NCI-H526 treated with DMSO at 0.1 percent for 48 hours (cell line): Measurements from ENCODE around the gene GOLGA8H.
"Not testable (repeated sequence)": the region's sequence is repeated elsewhere in the genome, so short reads cannot be mapped to it uniquely, and the experiment has no call there.

Experiments
- DNase-seq: peaks from one replicate; lab custom pipeline; 2025; lab: John Stamatoyannopoulos, UW

Gene GOLGA8H

DNA sequence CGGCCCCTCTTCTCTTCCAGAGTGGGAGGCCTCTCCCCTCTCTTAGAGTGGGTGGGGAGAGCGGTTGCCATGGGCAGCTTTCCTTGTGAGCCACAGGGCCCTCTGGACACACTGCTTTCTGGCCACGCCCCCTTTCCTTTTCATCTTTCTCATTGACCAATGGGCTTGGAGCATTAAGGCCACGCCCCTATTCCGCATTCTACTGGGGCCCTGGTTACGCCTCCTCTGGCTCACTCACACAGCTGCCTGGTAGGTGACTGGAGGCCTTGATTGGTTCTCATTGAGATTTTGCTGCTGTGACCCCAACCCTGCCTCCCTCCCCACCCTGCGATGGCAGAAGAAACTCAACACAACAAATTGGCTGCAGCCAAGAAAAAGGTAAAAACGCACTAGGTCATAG, at the start of gene GOLGA8H:
Gene GOLGA8H, plus strand, starts transcription at position 233 of the 400 bp plus-strand sequence. Its CDS starts 98 bp downstream, at position 331.
- DNase-seq = not testable (repeated sequence)

GRCh38 chr15:30566949-30567348, 36.9 kb upstream of the GOLGA8H start:
- not testable (repeated sequence) for DNase-seq

- not testable (repeated sequence) for DNase-seq
Observed at GRCh38 chr15:30573012-30573491, 30.8 kb upstream of the GOLGA8H start.

GRCh38 chr15:30579394-30579970, 24.3 kb upstream of the GOLGA8H start:
- DNase-seq = not testable (repeated sequence)

DNA sequence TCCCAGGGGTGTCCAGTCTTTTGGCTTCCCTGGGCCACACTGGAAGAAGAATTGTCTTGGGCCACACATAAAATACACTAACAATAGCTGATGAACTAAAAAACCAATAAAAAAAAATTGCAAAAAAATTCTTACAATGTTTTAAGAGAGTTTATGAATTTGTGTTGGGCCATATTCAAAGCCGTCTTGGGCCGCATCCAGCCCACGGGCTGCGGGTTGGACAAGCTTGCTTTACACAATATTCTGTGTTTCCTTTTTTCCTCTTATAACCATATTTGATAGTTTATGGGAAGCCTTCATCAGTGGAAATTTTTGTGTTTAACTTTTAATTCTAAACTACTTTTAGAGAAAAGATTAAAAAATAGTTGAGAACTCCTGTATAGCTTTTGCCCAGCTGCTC, 23.1 kb upstream of the GOLGA8H start:
- DNase-seq = not testable (repeated sequence)

- DNase-seq = not testable (repeated sequence)
Observed at GRCh38 chr15:30598953-30599352, 4.9 kb upstream of the GOLGA8H start.

- not testable (repeated sequence) for DNase-seq
Observed at GRCh38 chr15:30612271-30612670, 8.4 kb downstream of the GOLGA8H start.

DNA sequence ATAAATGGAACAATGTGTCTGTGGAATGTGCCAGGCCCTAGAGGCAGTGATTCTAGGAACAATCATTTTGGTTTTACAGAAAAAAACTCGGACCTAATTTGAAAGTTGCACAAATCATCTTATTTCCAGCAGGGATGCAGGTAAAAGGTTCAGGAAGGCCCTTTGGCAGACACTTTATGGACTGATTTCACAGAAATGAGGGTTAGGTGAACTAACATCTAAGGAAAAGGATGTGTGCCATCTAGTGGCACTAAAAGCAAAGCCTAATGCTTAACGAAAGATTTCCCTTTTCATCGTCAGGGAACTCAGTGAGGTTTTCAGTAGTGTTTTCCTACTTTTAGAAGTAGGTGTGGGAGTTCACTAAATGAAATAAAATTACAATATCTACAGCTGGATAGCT, 17.5 kb downstream of the GOLGA8H start:
- not testable (repeated sequence) for DNase-seq

GRCh38 chr15:30625436-30626193, 21.8 kb downstream of the GOLGA8H start, which contains the start of gene ARHGAP11B:
ARHGAP11B (plus strand) TSS chr15:30626128.
- DNase-seq = not testable (repeated sequence)

DNA sequence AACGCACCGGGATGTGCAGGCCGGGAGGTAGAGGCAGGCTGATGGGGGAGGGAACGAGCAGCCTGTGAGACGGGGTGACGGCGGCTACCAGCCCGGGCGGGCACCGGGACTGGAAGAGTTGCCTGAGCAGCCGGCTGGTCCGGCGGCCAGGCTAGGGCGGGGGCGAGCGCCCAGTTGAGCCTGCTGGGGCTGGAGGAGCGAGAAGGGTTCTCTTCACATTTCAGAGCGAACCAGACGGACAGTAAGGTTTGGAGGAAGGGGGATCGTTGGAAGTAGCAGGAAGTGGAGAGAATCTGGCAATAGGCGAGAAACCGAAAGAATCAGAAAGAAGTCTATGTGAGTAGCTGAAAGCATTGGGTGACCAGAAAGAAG, 22.4 kb downstream of the GOLGA8H start:
- not testable (repeated sequence) for DNase-seq

GRCh38 chr15:30626632-30627031, 22.8 kb downstream of the GOLGA8H start:
- not testable (repeated sequence) for DNase-seq

- DNase-seq = no peak
Observed at GRCh38 chr15:30650012-30650929, 46.4 kb downstream of the GOLGA8H start.

DNA sequence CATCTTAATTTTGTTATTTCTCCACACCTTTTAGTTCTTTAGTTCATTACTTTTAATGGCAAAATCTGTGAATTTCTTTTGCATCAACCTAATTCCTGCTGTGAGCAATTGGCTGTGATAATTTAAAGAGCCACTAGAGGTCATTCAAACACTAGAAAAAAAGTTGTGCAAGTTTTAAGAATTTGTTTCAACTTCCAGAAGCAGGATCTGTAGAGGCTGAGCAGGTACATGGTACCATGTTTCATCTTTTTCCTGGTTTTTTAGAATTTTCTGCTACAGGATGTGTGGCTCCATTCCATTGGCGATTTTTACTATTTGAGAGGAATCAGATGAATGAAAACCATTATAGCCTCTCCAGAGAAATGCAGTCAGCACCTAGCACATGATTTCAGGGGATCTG, 57.3 kb downstream of the GOLGA8H start:
- not testable (repeated sequence) for DNase-seq
